ENCODE measurements around the gene CYB5R3.

GRCh38 chr22:42683578-42684283, 34.5 kb upstream of the CYB5R3 start:
- TF ChIP-seq POLR2A (IDR thresholded peaks at IDR 0.05) (no peak), EP300 (IDR thresholded peaks at IDR 0.05; ENCODE audit: low read depth) (peak; percentile 23)
